OCI-LY7 (cell line): Measurements from ENCODE around the gene UBE3D. TPM values are rescaled to one million over a fixed set of nuclear protein-coding genes. Genes with fewer than 3 reads are reported as not detected.
A peak's percentile ranks its signal among the peaks of the same experiment; 100 is the strongest.

ENCODE experiments used
- BruUV-seq: library from RNA; stranded (reverse); fragments of 400-500 nt; replicated peaks from 2 replicates; lab custom pipeline; 2021; lab: Mats Ljungman, UMichigan
- CTCF ChIA-PET: fragments of 300-600 bp; sonication (Branson Sonifier 250); formaldehyde crosslinking; loops from one replicate; lab custom pipeline; 2022; ENCODE audit warnings: antibody characterized with exemption; ENCODE audit not compliant: unreplicated experiment; lab: Charles Lee
- POLR2A ChIA-PET: fragments of 300-600 bp; sonication (Branson Sonifier 250); formaldehyde crosslinking; loops from one replicate; lab custom pipeline; 2022; ENCODE audit warnings: antibody characterized with exemption; lab: Charles Lee
- DNase-seq: peaks from one replicate; pipeline ENCODE4 v3.0.0-alpha.2; 2015; ENCODE audit warnings: low spot score
- H2AFZ ChIP-seq: fragments of 200-600 bp; sonication (generic), shearing (Covaris generic); 2 replicates; pipeline ENCODE4 v1.6.1; 2014; ENCODE audit warnings: mild to moderate bottlenecking, antibody characterized with exemption, low read length, moderate library complexity
- H3K27ac ChIP-seq: fragments of 200-600 bp; sonication (generic); 2 replicates; pipeline ENCODE4 v1.5.1; 2014; ENCODE audit warnings: mixed run types, low read depth, mild to moderate bottlenecking, moderate library complexity, low read length, inconsistent platforms; ENCODE audit not compliant: poor library complexity, severe bottlenecking
- H3K36me3 ChIP-seq: fragments of 200-600 bp; sonication (generic); 2 replicates; pipeline ENCODE4 v1.6.1; 2014; ENCODE audit warnings: mild to moderate bottlenecking, antibody characterized with exemption, low read length, moderate library complexity, mixed read lengths; ENCODE audit not compliant: insufficient read depth
- H3K4me1 ChIP-seq: fragments of 200-600 bp; sonication (generic); 2 replicates; pipeline ENCODE4 v1.5.1; 2014; ENCODE audit warnings: mild to moderate bottlenecking, low read length; ENCODE audit not compliant: insufficient read depth, poor library complexity, severe bottlenecking
- H3K4me2 ChIP-seq: fragments of 200-600 bp; sonication (generic); 2 replicates; pipeline ENCODE4 v1.6.1; 2014; ENCODE audit warnings: mild to moderate bottlenecking, low read length
- H3K4me3 ChIP-seq: fragments of 200-600 bp; sonication (generic); 2 replicates; pipeline ENCODE4 v1.5.1; 2014; ENCODE audit warnings: mild to moderate bottlenecking, low read depth, low read length; ENCODE audit not compliant: poor library complexity, severe bottlenecking
- H3K79me2 ChIP-seq: fragments of 200-600 bp; sonication (generic); 2 replicates; pipeline ENCODE4 v1.6.1; 2016; ENCODE audit warnings: low read depth, mild to moderate bottlenecking, low read length, moderate library complexity, mixed read lengths; ENCODE audit not compliant: insufficient read depth
- H3K9me2 ChIP-seq: fragments of 200-600 bp; sonication (generic); 2 replicates; pipeline ENCODE4 v1.6.1; 2016; ENCODE audit warnings: mild to moderate bottlenecking, low read length, mixed read lengths; ENCODE audit not compliant: insufficient read depth
- H3K9me3 ChIP-seq: fragments of 200-600 bp; sonication (generic); 2 replicates; pipeline ENCODE4 v1.6.1; 2014; ENCODE audit warnings: mild to moderate bottlenecking, mixed run types, low read length, mixed read lengths
- H4K20me1 ChIP-seq: fragments of 200-600 bp; sonication (generic); 2 replicates; pipeline ENCODE4 v1.6.1; 2014; ENCODE audit warnings: mild to moderate bottlenecking, antibody characterized with exemption, low read length, moderate library complexity, mixed read lengths; ENCODE audit not compliant: insufficient read depth
- CTCF ChIP-seq: fragments of 200-600 bp; sonication (generic); conservative IDR thresholded peaks from 2 replicates; pipeline ENCODE4 v1.5.1; 2014; ENCODE audit warnings: mild to moderate bottlenecking, antibody characterized with exemption, low read length, moderate library complexity, mixed read lengths
- EZH2phosphoT487 ChIP-seq: fragments of 200-600 bp; sonication (generic); IDR thresholded peaks from 2 replicates; pipeline ENCODE4 v1.6.1; 2018; ENCODE audit warnings: low read depth, borderline replicate concordance, mild to moderate bottlenecking, mixed run types, antibody characterized with exemption, low read length, moderate library complexity, mixed read lengths
- intact Hi-C: fragments of 100-400 bp; cut with micrococcal nuclease; formaldehyde crosslinking; loops from one replicate; pipeline ENCODE4 v1.10.0; 2022; ENCODE audit not compliant: unreplicated experiment
- total RNA-seq, 2 experiments: library from RNA; depleted of rRNA in 1 of 2; stranded (reverse); fragments of >200 nt in 1 of 2; shearing (Covaris generic) in 1 of 2; gene quantifications; 2 replicates each; pipeline ENCODE4 v1.2.3, GENCODE V29; 2014 to 2022

The UBE3D gene
- total RNA-seq, 2 experiments from 2014 or later: 11.0 to 15.1 TPM

GRCh38 chr6:83042467-83043053, 23.1 kb downstream of the UBE3D start:
- Histone ChIP-seq H2AFZ (no peak overlapping the region), H3K4me3 (no peak overlapping the region), H3K36me3 (peaks cover 5% of the 10 kb centered on the region; the same call in 1 of the 2 replicates), H3K9me3 (no peaks in the 10 kb centered on the region), H3K79me2 (no peaks in the 10 kb centered on the region), H3K4me1 (no peaks in the 10 kb centered on the region), H3K9me2 (no peaks in the 10 kb centered on the region), H3K27ac (no peak overlapping the region), H3K4me2 (no peak overlapping the region), H4K20me1 (no peaks in the 10 kb centered on the region)
- ChIA-PET CTCF (no interaction called here), POLR2A (no interaction called here)
- intact Hi-C loops: no loop called here
- TF ChIP-seq CTCF: no peak
- TF ChIP-seq EZH2phosphoT487: no peak
- no TSS peak for BruUV-seq
- DNase-seq: no peak

- Histone ChIP-seq H3K36me3 (peaks cover 8% of the 10 kb centered on the region), H2AFZ (no peak overlapping the region), H3K79me2 (no peaks in the 10 kb centered on the region), H3K9me2 (no peaks in the 10 kb centered on the region), H3K4me1 (no peaks in the 10 kb centered on the region), H3K27ac (no peak overlapping the region), H4K20me1 (no peaks in the 10 kb centered on the region), H3K4me3 (no peak overlapping the region), H3K9me3 (peaks cover 8% of the 10 kb centered on the region; the same call in 1 of the 2 replicates), H3K4me2 (no peak overlapping the region)
- ChIA-PET POLR2A (interaction anchor here (0.5 to 1.5 kb wide), 2 partner anchors 9 to 17 kb away, joined by 3 to 6 read pairs; no protein-coding TSS in a partner anchor), CTCF (no interaction called here)
- no peak for DNase-seq
- intact Hi-C loops: no loop called here
- no peak for TF ChIP-seq CTCF
- TF ChIP-seq EZH2phosphoT487: no peak
- no TSS peak for BruUV-seq
Observed at GRCh38 chr6:83038246-83038645, 27.4 kb downstream of the UBE3D start.

GRCh38 chr6:83031689-83032088, 34.0 kb downstream of the UBE3D start:
- no peaks in the 10 kb centered on the region for H3K4me1 ChIP-seq
- intact Hi-C loops: no loop called here
- no peak overlapping the region for H3K4me3 ChIP-seq
- POLR2A ChIA-PET: no interaction called here
- H3K27ac ChIP-seq: no peak overlapping the region
- TF ChIP-seq CTCF (no peak), EZH2phosphoT487 (no peak)
- H3K79me2 ChIP-seq: no peaks in the 10 kb centered on the region
- peak; percentile 17 for DNase-seq
- H2AFZ ChIP-seq: no peak overlapping the region
- BruUV-seq: no TSS peak
- H3K4me2 ChIP-seq: no peak overlapping the region
- peaks cover 27% of the 10 kb centered on the region for H3K36me3 ChIP-seq
- H3K9me3 ChIP-seq: peaks cover 20% of the 10 kb centered on the region; the same call in 1 of the 2 replicates
- CTCF ChIA-PET: no interaction called here
- H4K20me1 ChIP-seq: no peaks in the 10 kb centered on the region
- no peaks in the 10 kb centered on the region for H3K9me2 ChIP-seq
